G401.6 (cell line): ENCODE results near the gene GPR108.
A peak's percentile ranks its signal among the peaks of the same experiment; 100 is the strongest.
"Not testable (repeated sequence)": the region's sequence is repeated elsewhere in the genome, so short reads cannot be mapped to it uniquely, and the experiment has no call there.

ENCODE experiments used
- FAIRE-seq: peaks from 2 replicates; lab custom pipeline; 2012; peaks lifted over from hg19 to GRCh38; lab: Jason Lieb, UNC

The GPR108 gene

GRCh38 chr19:6737284-6737872, at the start of gene GPR108:
TSS of gene GPR108 (minus strand) at chr19:6737580. CDS start at chr19:6737576, 4 bp downstream.
- peak; percentile 100 for FAIRE-seq

GRCh38 chr19:6779206-6779605, 41.8 kb upstream of the GPR108 start:
- FAIRE-seq, result no peak

GRCh38 chr19:6778386-6778785, 41.0 kb upstream of the GPR108 start:
- FAIRE-seq, result no peak

GRCh38 chr19:6777434-6777833, 40.1 kb upstream of the GPR108 start:
- no peak for FAIRE-seq

- FAIRE-seq, result no peak
These were observed 39.6 kb upstream of the GPR108 start for GRCh38 chr19:6776999-6777398.

GRCh38 chr19:6776045-6776444, 38.7 kb upstream of the GPR108 start:
- FAIRE-seq, result not testable (repeated sequence)

- FAIRE-seq, result no peak
These were observed 37.7 kb upstream of the GPR108 start for GRCh38 chr19:6774821-6775707.

GRCh38 chr19:6773323-6773931, 36.0 kb upstream of the GPR108 start:
- no peak for FAIRE-seq

- no peak for FAIRE-seq
These were observed 35.5 kb upstream of the GPR108 start for GRCh38 chr19:6772866-6773322.

- FAIRE-seq, result no peak
These were observed 34.9 kb upstream of the GPR108 start, which contains the start of gene VAV1 for GRCh38 chr19:6772028-6772865. TSS of gene VAV1 (plus strand) at chr19:6772708. CDS start at chr19:6772808, 100 bp downstream.

- not testable (repeated sequence) for FAIRE-seq
These were observed 34.3 kb upstream of the GPR108 start for GRCh38 chr19:6771648-6772027.

GRCh38 chr19:6769006-6769619, 31.7 kb upstream of the GPR108 start:
- no peak for FAIRE-seq

GRCh38 chr19:6768236-6768785, 30.9 kb upstream of the GPR108 start:
- no peak for FAIRE-seq

GRCh38 chr19:6767357-6768235, 30.2 kb upstream of the GPR108 start, which contains the start of gene SH2D3A:
TSS of gene SH2D3A (minus strand) at chr19:6767435. CDS start at chr19:6763748, 3,687 bp downstream.
- FAIRE-seq, result no peak

- no peak for FAIRE-seq
These were observed 29.6 kb upstream of the GPR108 start for GRCh38 chr19:6767081-6767356.

- no peak for FAIRE-seq
These were observed 29.1 kb upstream of the GPR108 start for GRCh38 chr19:6766357-6767080.

GRCh38 chr19:6765738-6766356, 28.5 kb upstream of the GPR108 start:
- no peak for FAIRE-seq

- not testable (repeated sequence) for FAIRE-seq
These were observed 24.9 kb upstream of the GPR108 start for GRCh38 chr19:6762253-6762797.
